Stimulated activated memory B cell treated with anti-CD40 and anti-IgM and Interleukin-4, amounts not matched to agents 10 μg/mL and 1 μg/mL and 100 μg/mL, for 72 hours (primary cell): Measurements from ENCODE around the gene FRG2.
A peak's percentile ranks its signal among the peaks of the same experiment; 100 is the strongest.
"Not testable (repeated sequence)": the region's sequence is repeated elsewhere in the genome, so short reads cannot be mapped to it uniquely, and the experiment has no call there.

Experiments used
- ATAC-seq: fragments of 150-1000 bp; cut with Tn5 transposase; 2 replicates; pipeline ENCODE4 v1.10.0; 2021
- H3K27ac Mint-ChIP-seq: one replicate; pipeline ENCODE4 v1.8.0; 2022; ENCODE audit warnings: mild to moderate bottlenecking, mixed read lengths
- H3K27me3 Mint-ChIP-seq: one replicate; pipeline ENCODE4 v1.8.0; 2022; ENCODE audit warnings: mixed read lengths
- H3K36me3 Mint-ChIP-seq: one replicate; pipeline ENCODE4 v1.8.0; 2022; ENCODE audit warnings: mixed read lengths
- H3K4me1 Mint-ChIP-seq: one replicate; pipeline ENCODE4 v1.8.0; 2022; ENCODE audit warnings: mixed read lengths
- H3K4me3 Mint-ChIP-seq: one replicate; pipeline ENCODE4 v1.8.0; 2022; ENCODE audit warnings: mild to moderate bottlenecking, moderate library complexity, mixed read lengths
- H3K9me3 Mint-ChIP-seq: one replicate; pipeline ENCODE4 v1.8.0; 2022; ENCODE audit warnings: mixed read lengths

The FRG2 gene

DNA sequence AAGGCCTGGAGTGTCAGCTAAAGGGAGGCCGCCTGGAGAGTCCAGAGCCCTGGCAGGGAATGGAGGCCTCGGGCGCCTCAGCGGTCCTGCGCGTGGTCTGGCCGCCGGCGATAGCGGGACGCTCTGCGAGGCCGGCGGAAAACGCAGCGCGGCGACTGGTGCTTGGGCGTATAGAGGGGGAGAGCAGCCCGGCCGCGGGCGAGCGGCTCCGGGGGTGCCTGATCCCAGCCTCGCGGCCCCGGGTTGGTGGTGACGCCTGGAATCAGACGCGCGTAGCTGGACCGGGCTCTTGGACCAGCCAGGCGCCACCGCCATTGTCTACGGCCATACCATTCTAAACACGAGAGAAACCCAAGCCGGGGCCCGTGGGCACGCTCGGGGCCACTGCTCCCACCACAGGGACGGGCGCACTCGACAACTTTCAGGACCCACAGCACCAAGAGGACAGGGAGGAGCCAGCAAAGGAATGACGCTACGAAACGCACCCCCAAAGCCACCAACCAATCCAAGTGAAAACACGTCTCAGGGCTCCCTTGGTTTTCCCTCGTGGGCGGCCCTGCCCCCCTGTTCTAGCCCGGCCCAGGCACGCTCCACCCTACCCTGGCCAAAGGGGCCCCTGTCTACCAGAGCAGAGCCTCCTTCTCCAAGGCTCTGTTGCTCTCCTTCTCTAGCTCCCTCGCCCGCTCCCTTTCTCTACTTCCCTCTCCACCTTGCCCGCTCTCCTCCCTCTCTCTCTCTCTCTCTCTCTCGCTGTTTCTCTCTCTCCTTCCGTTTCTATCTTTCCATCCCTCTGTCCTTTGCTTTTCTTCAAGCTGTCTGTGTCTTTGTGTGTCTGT is 7.8 kb downstream of the FRG2 start:
- H3K36me3 Mint-ChIP-seq, result peaks cover 6% of the 10 kb centered on the region
- H3K4me1 Mint-ChIP-seq, result peaks cover 45% of the 10 kb centered on the region
- peaks cover 14% of the 10 kb centered on the region for H3K9me3 Mint-ChIP-seq
- ATAC-seq, result no peak
- no peak overlapping the region for H3K27ac Mint-ChIP-seq
- H3K4me3 Mint-ChIP-seq, result peak overlapping the region; percentile 5
- peaks cover 77% of the 10 kb centered on the region for H3K27me3 Mint-ChIP-seq

DNA sequence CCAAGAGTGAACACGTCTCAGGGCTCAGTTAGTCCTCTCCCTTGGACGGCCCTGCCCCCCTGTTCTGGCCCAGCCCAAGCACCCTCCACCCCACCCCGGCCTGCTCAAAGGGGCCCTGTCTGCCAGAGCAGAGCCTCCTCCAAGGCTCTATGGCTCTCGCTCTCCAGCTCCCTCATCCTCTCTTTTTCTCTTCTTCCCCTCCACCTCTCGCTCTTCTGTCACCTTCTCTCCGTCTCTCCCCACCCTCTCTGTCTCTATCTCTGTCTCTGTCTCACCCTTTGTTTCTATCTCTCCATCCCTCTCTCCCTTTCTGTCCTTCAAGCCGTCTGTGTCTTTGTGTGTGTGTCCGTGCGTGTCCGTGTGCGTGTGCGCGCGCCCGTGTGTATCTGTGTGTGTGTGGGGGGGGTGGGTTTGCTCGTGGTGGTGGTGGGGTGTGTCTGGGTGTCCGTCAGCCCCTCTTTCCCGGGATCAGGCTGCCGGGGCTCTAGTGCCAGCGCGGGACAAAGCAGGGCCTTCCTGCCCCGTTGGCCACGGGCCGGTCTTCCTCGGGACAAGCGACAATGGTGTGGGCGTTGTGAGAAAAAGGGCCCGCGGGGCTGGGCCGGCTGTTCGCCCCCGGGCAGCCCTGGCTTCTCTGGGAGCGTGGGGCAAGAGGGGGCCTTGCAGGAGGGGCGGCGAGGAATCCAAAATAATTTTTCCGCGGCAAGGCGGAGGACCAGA is 8.7 kb downstream of the FRG2 start:
- Mint-ChIP-seq H3K36me3 (peaks cover 10% of the 10 kb centered on the region), H3K9me3 (peaks cover 14% of the 10 kb centered on the region), H3K4me1 (peaks cover 44% of the 10 kb centered on the region), H3K27ac (no peak overlapping the region), H3K27me3 (peaks cover 78% of the 10 kb centered on the region), H3K4me3 (peak overlapping the region; percentile 4)
- ATAC-seq, result no peak

DNA sequence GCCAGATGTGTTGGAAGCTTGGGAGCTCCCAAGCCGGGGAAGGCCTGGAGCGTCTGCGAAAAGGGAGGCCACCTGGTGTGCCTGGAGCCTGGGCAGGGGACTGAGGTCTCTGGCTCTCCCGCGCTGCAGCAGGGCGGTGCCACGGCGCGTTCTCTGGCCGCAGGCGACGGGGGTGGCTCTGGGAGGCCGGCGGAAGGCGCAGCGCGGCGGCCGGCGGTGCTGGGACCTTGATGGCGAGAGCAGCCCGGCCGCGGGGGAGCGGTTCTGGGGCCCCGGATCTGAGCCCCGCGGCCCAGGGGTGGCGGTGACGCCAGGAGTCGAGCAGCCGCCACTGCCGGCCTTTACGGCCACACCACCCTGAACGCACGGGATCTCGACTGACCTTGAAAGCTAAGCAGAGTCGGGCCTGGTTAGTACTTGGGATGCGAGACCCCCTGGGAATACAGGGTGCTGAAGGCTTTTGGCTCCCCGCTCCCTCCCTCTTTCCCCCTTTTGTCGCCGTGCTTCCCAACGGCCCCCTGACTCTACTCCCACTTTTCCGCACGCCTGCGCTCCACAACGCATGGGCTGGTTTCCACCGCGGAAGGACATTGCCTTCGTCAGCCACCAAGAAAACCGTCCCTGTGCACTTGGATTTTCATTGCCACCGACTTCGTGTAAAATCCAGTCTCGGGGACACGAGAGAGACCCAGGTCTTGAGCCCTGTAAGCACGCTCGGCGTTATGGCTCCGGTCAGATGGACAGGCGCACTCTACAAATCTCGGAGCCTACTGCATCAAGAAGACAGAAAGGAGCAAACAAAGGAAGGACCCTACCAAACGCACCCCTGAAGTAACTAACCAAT is 9.5 kb downstream of the FRG2 start:
- H3K9me3 Mint-ChIP-seq, result peaks cover 14% of the 10 kb centered on the region
- ATAC-seq, result no peak
- no peak overlapping the region for H3K4me3 Mint-ChIP-seq
- peaks cover 10% of the 10 kb centered on the region for H3K36me3 Mint-ChIP-seq
- H3K27ac Mint-ChIP-seq, result no peak overlapping the region
- H3K4me1 Mint-ChIP-seq, result peaks cover 44% of the 10 kb centered on the region
- H3K27me3 Mint-ChIP-seq, result peaks cover 78% of the 10 kb centered on the region

- Mint-ChIP-seq H3K9me3 (peaks cover 14% of the 10 kb centered on the region), H3K27me3 (peaks cover 78% of the 10 kb centered on the region), H3K27ac (no peak overlapping the region), H3K4me3 (peak overlapping the region; percentile 27), H3K36me3 (peaks cover 10% of the 10 kb centered on the region), H3K4me1 (peaks cover 44% of the 10 kb centered on the region)
- no peak for ATAC-seq
Observed at GRCh38 chr4:190016369-190017289, 10.4 kb downstream of the FRG2 start.

- peaks cover 71% of the 10 kb centered on the region for H3K27me3 Mint-ChIP-seq
- peaks cover 8% of the 10 kb centered on the region for H3K36me3 Mint-ChIP-seq
- no peak overlapping the region for H3K27ac Mint-ChIP-seq
- H3K4me3 Mint-ChIP-seq, result peak overlapping the region; percentile 27
- peaks cover 37% of the 10 kb centered on the region for H3K4me1 Mint-ChIP-seq
- H3K9me3 Mint-ChIP-seq, result peaks cover 13% of the 10 kb centered on the region
- no peak for ATAC-seq
Observed at GRCh38 chr4:190015538-190016368, 11.3 kb downstream of the FRG2 start.

GRCh38 chr4:190014771-190015537 is 12.1 kb downstream of the FRG2 start:
- peaks cover 11% of the 10 kb centered on the region for H3K9me3 Mint-ChIP-seq
- H3K27ac Mint-ChIP-seq, result no peak overlapping the region
- ATAC-seq, result peak; percentile 51
- H3K4me1 Mint-ChIP-seq, result peaks cover 33% of the 10 kb centered on the region
- H3K36me3 Mint-ChIP-seq, result peaks cover 4% of the 10 kb centered on the region
- H3K4me3 Mint-ChIP-seq, result peak overlapping the region; percentile 33
- peaks cover 63% of the 10 kb centered on the region for H3K27me3 Mint-ChIP-seq

DNA sequence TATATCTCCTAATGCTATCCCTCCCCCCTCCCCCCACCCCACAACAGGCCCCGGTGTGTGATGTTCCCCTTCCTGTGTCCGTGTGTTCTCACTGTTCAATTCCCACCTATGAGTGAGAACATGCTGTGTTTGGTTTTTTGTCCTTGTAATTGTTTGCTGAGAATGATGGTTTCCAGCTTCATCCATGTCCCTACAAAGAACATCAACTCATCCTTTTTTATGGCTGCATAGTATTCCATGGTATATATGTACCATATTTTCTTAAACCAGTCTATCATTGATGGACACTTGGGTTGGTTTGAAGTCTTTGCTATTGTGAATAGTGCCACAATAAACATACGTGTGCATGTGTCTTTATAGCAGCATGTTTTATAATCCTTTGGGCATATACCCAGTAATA is 37.1 kb downstream of the FRG2 start:
- H3K27me3 Mint-ChIP-seq, result peaks cover 18% of the 10 kb centered on the region
- H3K36me3 Mint-ChIP-seq, ATAC-seq, H3K4me1 Mint-ChIP-seq, H3K4me3 Mint-ChIP-seq, H3K27ac Mint-ChIP-seq, H3K9me3 Mint-ChIP-seq: not testable (repeated sequence)

GRCh38 chr4:189988877-189989431 is 38.1 kb downstream of the FRG2 start:
- Mint-ChIP-seq H3K9me3 (no peaks in the 10 kb centered on the region), H3K4me1 (no peaks in the 10 kb centered on the region), H3K36me3 (no peaks in the 10 kb centered on the region), H3K27me3 (peaks cover 14% of the 10 kb centered on the region), H3K4me3 (no peak overlapping the region), H3K27ac (no peak overlapping the region)
- no peak for ATAC-seq

DNA sequence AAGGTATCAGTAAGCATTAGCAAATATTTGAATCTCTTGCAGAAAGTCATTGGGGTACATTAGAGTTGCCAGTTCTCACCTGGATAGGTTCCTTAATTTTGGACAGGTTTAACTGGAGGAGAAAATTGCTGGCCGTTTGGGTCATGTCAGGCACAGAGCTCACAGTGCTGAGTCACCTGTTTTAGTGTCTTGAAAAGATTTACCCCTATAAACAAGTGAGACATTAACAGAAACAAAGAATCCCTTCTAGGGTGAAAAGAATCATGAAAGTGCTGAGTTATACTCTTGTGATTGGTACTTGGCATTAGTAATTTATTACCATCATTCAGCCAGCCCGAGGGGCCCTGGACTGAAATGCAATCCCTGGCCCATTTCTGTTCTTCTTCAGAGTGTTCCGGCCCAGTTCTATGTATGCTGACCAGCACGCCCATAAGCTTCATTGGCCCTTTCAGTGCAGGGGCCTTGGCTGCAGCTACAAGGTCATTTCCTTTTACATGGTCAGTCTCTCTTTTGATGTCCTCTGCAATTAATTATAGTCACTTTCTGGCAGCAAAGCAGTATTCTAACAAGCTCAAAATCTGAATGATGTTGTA is 41.3 kb downstream of the FRG2 start:
- not testable (repeated sequence) for H3K27ac Mint-ChIP-seq, H3K4me1 Mint-ChIP-seq, H3K27me3 Mint-ChIP-seq

GRCh38 chr4:189984661-189985060 is 42.4 kb downstream of the FRG2 start:
- ATAC-seq, H3K36me3 Mint-ChIP-seq, H3K27ac Mint-ChIP-seq, H3K9me3 Mint-ChIP-seq, H3K4me3 Mint-ChIP-seq, H3K27me3 Mint-ChIP-seq, H3K4me1 Mint-ChIP-seq: not testable (repeated sequence)

More for the DNA sequence above, 41.3 kb downstream of the FRG2 start:
- H3K36me3 Mint-ChIP-seq, ATAC-seq, H3K4me3 Mint-ChIP-seq, H3K9me3 Mint-ChIP-seq: not testable (repeated sequence)

GRCh38 chr4:189983916-189984526 is 43.0 kb downstream of the FRG2 start:
- H3K4me1 Mint-ChIP-seq, H3K27me3 Mint-ChIP-seq, ATAC-seq, H3K4me3 Mint-ChIP-seq, H3K27ac Mint-ChIP-seq, H3K36me3 Mint-ChIP-seq, H3K9me3 Mint-ChIP-seq: not testable (repeated sequence)

DNA sequence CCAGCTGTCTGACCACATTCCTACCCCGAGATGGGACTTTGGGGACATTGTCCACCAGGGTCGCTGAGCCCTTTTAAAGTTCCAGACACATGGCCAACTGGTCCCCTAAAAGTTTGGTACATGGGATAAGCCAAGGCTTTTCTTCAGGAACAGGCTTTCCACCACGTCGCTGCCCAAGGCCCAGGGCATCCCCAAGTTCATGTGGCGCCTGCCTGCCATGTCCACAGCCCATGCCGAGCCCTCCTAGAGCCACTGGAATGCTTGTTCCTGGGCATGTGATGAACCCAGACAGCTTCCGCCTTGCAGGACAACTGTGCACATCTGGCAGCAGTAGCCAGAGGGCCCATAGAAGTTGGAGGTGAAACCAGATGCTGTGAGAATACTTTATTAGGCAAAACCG is 45.1 kb downstream of the FRG2 start:
- Mint-ChIP-seq H3K27ac (no peak overlapping the region), H3K27me3 (no peaks in the 10 kb centered on the region), H3K9me3 (no peaks in the 10 kb centered on the region)

More for the DNA sequence above, 45.1 kb downstream of the FRG2 start:
- ATAC-seq, result no peak
- no peak overlapping the region for H3K4me3 Mint-ChIP-seq
- no peaks in the 10 kb centered on the region for H3K4me1 Mint-ChIP-seq
- no peaks in the 10 kb centered on the region for H3K36me3 Mint-ChIP-seq
